Astrocyte of the cerebellum (primary cell): ENCODE data around the gene PGC.

Experiments
- DNase-seq: peaks from one replicate; pipeline ENCODE4 v3.0.0-alpha.2; 2011; ENCODE audit warnings: low read depth
- H3K4me3 ChIP-seq: 2 replicates; pipeline ENCODE4 v1.5.1; 2011; ENCODE audit warnings: mild to moderate bottlenecking, low read depth, low read length, moderate library complexity
- in situ Hi-C: cut with HindIII; loops from 2 replicates; pipeline ENCODE4 v1.10.0; 2017; ENCODE audit warnings: low sequenced_read_pairs
- TF ChIP-seq, protein P1 (sequence below): IDR thresholded peaks from 2 replicates; pipeline ENCODE4 v1.5.1; 2012; ENCODE audit warnings: low read length, low read depth, moderate library complexity, mild to moderate bottlenecking; ENCODE audit errors: missing control alignments

The PGC gene

GRCh38 chr6:41787219-41787917 lies 40.2 kb upstream of the PGC start, which contains the start of gene TOMM6:
TSS of gene TOMM6 (plus strand) at chr6:41787694. CDS start at chr6:41787698, 4 bp downstream.
- peak within 1 kb of the TSS; percentile 89 for H3K4me3 ChIP-seq
- DNase-seq: peak; percentile 88
- TF ChIP-seq, protein P1, sequence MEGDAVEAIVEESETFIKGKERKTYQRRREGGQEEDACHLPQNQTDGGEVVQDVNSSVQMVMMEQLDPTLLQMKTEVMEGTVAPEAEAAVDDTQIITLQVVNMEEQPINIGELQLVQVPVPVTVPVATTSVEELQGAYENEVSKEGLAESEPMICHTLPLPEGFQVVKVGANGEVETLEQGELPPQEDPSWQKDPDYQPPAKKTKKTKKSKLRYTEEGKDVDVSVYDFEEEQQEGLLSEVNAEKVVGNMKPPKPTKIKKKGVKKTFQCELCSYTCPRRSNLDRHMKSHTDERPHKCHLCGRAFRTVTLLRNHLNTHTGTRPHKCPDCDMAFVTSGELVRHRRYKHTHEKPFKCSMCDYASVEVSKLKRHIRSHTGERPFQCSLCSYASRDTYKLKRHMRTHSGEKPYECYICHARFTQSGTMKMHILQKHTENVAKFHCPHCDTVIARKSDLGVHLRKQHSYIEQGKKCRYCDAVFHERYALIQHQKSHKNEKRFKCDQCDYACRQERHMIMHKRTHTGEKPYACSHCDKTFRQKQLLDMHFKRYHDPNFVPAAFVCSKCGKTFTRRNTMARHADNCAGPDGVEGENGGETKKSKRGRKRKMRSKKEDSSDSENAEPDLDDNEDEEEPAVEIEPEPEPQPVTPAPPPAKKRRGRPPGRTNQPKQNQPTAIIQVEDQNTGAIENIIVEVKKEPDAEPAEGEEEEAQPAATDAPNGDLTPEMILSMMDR: peak; percentile 75
- in situ Hi-C loops: loop anchor here (25.0 kb wide), 1 partner anchor 775 kb away; the partner anchor contains the start of gene UBR2

DNA sequence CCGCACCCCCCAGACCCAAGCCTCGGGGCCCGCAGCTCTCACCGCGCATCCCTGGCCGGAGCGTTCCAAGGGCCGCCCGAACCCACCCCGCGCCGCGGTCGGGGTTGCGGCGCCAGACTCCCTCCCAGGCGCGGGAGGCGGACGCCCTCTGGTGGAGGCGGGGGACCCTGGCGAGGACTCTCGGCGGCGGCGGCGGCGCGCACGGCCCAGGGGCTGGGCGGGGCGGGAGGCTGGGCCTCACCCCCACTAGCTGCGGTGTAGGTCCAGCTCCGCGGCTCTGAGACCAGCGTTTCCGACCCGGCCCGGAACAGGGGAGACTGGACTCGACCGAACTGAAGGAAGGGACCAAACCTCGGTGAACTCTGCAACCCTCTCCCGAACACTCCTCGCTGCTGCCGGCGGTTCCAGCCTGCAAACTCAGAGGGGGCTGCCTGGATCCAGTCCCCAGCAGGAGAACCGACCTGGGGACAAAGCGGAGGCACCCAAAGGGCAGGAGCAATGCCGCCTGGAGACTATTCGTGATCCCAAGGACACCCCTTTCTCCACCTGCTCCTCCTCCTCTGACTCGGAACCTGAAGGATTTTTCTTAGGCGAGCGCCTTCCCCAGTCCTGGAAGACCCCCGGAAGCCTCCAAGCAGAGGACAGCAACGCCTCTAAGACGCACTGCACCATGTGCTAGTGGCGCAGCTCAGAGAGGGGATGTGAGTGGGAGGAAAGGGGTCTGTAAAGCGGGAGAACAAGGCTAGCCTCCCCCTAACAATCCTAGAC lies 39.4 kb upstream of the PGC start:
- TF ChIP-seq, protein P1: peak; percentile 60
- in situ Hi-C loops: loop anchor here (25.0 kb wide), 1 partner anchor 776 kb away; the partner anchor contains the start of gene UBR2
- DNase-seq: no peak
- H3K4me3 ChIP-seq: peak overlapping the region; percentile 89

DNA sequence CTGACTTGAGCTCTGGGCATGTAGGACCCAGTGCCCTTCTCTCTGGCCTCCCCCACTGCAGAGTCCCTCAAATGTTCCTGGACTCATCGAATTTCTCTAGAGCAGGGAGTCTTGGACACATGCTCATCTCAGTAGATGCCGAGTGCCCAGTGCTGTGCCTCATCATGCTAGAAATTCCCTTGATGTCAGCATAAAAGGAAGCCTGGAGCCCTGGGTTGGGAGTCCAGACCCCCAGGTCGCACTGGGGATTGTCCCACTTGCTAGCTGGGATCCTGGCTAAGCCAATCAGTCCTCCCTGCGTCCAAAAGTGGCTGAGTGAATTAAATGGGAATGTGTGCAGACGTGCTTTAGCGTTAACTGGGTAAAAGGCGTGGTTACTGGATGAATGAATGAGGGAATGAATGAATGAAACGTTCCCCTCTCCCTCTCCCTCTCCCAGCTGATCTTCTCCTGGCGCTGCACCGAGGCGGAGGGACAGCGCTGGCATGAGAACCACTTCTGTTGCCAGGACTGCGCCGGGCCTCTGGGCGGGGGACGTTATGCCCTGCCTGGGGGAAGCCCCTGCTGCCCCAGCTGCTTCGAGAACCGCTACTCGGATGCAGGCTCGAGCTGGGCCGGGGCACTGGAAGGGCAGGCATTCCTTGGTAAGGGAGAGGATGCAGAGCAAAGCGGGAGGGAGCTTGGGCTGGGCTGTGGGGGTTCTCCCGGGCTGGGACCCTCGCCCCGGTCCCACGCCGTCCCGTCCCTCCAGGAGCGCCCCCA lies 38.7 kb upstream of the PGC start:
- TF ChIP-seq, protein P1: no peak
- in situ Hi-C loops: loop anchor here (25.0 kb wide), 1 partner anchor 776 kb away; the partner anchor contains the start of gene UBR2
- DNase-seq: no peak
- peak overlapping the region; percentile 89 for H3K4me3 ChIP-seq

- no peak overlapping the region for H3K4me3 ChIP-seq
- DNase-seq: no peak
- TF ChIP-seq, protein P1: no peak
- in situ Hi-C loops: loop anchor here (25.0 kb wide), 1 partner anchor 777 kb away; the partner anchor contains the start of gene UBR2
These were observed 38.1 kb upstream of the PGC start for GRCh38 chr6:41785254-41785653.

DNA sequence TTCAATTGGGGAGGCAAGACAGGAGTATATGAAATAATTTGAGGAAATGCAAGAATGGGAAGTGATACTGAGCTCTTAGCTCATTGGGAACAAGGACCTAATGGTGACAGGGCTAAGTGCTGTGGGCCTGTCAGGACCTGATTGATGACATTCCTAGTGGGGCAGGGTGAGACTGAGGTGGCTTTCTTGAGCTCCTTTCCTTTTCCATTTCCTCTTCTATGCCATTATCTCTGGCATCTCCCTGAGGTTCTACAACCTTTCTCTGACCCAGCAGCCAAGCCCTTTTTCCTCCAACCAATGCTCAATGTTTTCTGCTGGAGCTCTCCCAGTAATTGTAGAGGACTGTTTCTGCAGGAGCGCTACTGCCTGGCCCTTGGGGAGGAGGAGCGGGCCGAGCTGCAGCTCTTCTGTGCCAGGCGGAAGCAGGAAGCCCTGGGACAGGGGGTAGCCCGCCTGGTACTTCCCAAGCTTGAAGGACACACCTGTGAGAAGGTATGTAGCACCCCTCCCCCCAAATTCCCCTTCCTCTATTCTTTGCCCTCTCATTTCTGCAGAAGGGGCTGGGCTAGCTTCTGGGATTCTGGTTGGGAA lies 37.5 kb upstream of the PGC start:
- H3K4me3 ChIP-seq: no peak overlapping the region
- in situ Hi-C loops: loop anchor here (25.0 kb wide), 1 partner anchor 778 kb away; the partner anchor contains the start of gene UBR2
- TF ChIP-seq, protein P1: no peak
- DNase-seq: no peak
